ENCODE data around the gene CYP4V2.

CYP4V2 gene

GRCh38 chr4:186172546-186172945 lies 18.8 kb upstream of the CYP4V2 start:
- no peak for TF ChIP-seq CTCF (IDR thresholded peaks at IDR 0.05; ENCODE audit: borderline replicate concordance, control extremely low read depth, extremely low read depth, insufficient read depth, missing control alignments)
- in situ Hi-C loops (cut with MboI; ENCODE audit: low sequenced_read_pairs, unreplicated experiment) = no loop called here
- no peak for DNase-seq (ENCODE audit: low spot score)

GRCh38 chr4:186188107-186188506 lies 3.3 kb upstream of the CYP4V2 start:
- no peak for DNase-seq (ENCODE audit: low spot score)
- in situ Hi-C loops (cut with MboI; ENCODE audit: low sequenced_read_pairs, unreplicated experiment) = no loop called here
- TF ChIP-seq CTCF (IDR thresholded peaks at IDR 0.05; ENCODE audit: borderline replicate concordance, control extremely low read depth, extremely low read depth, insufficient read depth, missing control alignments) = no peak

- in situ Hi-C loops (cut with MboI; ENCODE audit: low sequenced_read_pairs, unreplicated experiment) = no loop called here
- TF ChIP-seq CTCF (IDR thresholded peaks at IDR 0.05; ENCODE audit: borderline replicate concordance, control extremely low read depth, extremely low read depth, insufficient read depth, missing control alignments) = no peak
- no peak for DNase-seq (ENCODE audit: low spot score)
These were observed 1.7 kb upstream of the CYP4V2 start for GRCh38 chr4:186189656-186190055.

- peak; percentile 15 for TF ChIP-seq CTCF (IDR thresholded peaks at IDR 0.05; ENCODE audit: borderline replicate concordance, control extremely low read depth, extremely low read depth, insufficient read depth, missing control alignments)
- DNase-seq (ENCODE audit: low spot score) = peak; percentile 69
- in situ Hi-C loops (cut with MboI; ENCODE audit: low sequenced_read_pairs, unreplicated experiment) = no loop called here
These were observed 677 bp upstream of the CYP4V2 start for GRCh38 chr4:186190581-186191199.

- no peak for TF ChIP-seq CTCF (IDR thresholded peaks at IDR 0.05; ENCODE audit: borderline replicate concordance, control extremely low read depth, extremely low read depth, insufficient read depth, missing control alignments)
- in situ Hi-C loops (cut with MboI; ENCODE audit: low sequenced_read_pairs, unreplicated experiment) = no loop called here
- no peak for DNase-seq (ENCODE audit: low spot score)
These were observed 772 bp downstream of the CYP4V2 start for GRCh38 chr4:186192066-186192612.

- in situ Hi-C loops (cut with MboI; ENCODE audit: low sequenced_read_pairs, unreplicated experiment) = no loop called here
- no peak for DNase-seq (ENCODE audit: low spot score)
- TF ChIP-seq CTCF (IDR thresholded peaks at IDR 0.05; ENCODE audit: borderline replicate concordance, control extremely low read depth, extremely low read depth, insufficient read depth, missing control alignments) = no peak
These were observed 2.5 kb downstream of the CYP4V2 start for GRCh38 chr4:186193851-186194250.
